Endothelial cell of umbilical vein (primary cell): Measurements from ENCODE around the gene DPP6. TPM values are rescaled to one million over a fixed set of nuclear protein-coding genes. Genes with fewer than 3 reads are reported as not detected.

ENCODE experiments used
- BruUV-seq: library from RNA; stranded (reverse); fragments of 400-500 nt; replicated peaks from 2 replicates; lab custom pipeline; 2021; lab: Mats Ljungman, UMichigan
- CTCF ChIA-PET: fragments of 300-600, 350-600 bp; sonication (Branson Sonifier 250); formaldehyde crosslinking; loops from one replicate; lab custom pipeline; 2021; ENCODE audit warnings: antibody characterized with exemption, inconsistent platforms; lab: Charles Lee
- POLR2A ChIA-PET: fragments of 300-600, 350-600 bp; sonication (Branson Sonifier 250); formaldehyde crosslinking; loops from one replicate; lab custom pipeline; 2021; ENCODE audit warnings: antibody characterized with exemption, inconsistent platforms; lab: Charles Lee
- DNase-seq: peaks from one replicate; pipeline ENCODE4 v3.0.0-alpha.2; 2011; ENCODE audit warnings: low read depth, low spot score
- FAIRE-seq: peaks from 2 replicates; lab custom pipeline; 2011; peaks lifted over from hg19 to GRCh38; lab: Jason Lieb, UNC
- H2AFZ ChIP-seq: 2 replicates; pipeline ENCODE4 v1.6.0; 2012; ENCODE audit warnings: low read depth, low read length, control low read depth, inconsistent platforms
- H3K27ac ChIP-seq: 2 replicates; pipeline ENCODE4 v1.5.1; 2011; ENCODE audit warnings: low read depth, mild to moderate bottlenecking, control low read depth, low read length, moderate library complexity; ENCODE audit not compliant: insufficient read depth
- H3K27me3 ChIP-seq, 2 experiments: 2 replicates each; pipeline versions ENCODE4 v1.6.0 to v1.6.1; 2011; ENCODE audit warnings: low read length in 2 of 2, mixed read lengths in 1 of 2; ENCODE audit not compliant: control insufficient read depth in 2 of 2, insufficient read depth in 2 of 2
- H3K36me3 ChIP-seq, 2 experiments: 2 replicates in 1 of 2; 3 replicates in 1 of 2; pipeline ENCODE4 v1.5.1; 2011; ENCODE audit warnings: low read length in 2 of 2, mild to moderate bottlenecking in 1 of 2, moderate library complexity in 1 of 2; ENCODE audit not compliant: control insufficient read depth in 2 of 2, insufficient read depth in 2 of 2; ENCODE audit errors: extremely low read depth in 1 of 2
- H3K4me1 ChIP-seq: 3 replicates; pipeline ENCODE4 v1.5.1; 2011; ENCODE audit warnings: mild to moderate bottlenecking, low read length; ENCODE audit not compliant: control insufficient read depth, insufficient read depth; ENCODE audit errors: extremely low read depth
- H3K4me2 ChIP-seq: 2 replicates; pipeline ENCODE4 v1.6.1; 2011; ENCODE audit warnings: low read length, control low read depth, mixed read lengths; ENCODE audit not compliant: insufficient read depth
- H3K4me3 ChIP-seq, 3 experiments: fragments of 200-600 bp in 1 of 3; sonication (generic), shearing (Covaris generic) in 1 of 3; replicated peaks in 1 of 3; 2 replicates each; pipeline ENCODE4 v1.5.1; 2011 to 2016; ENCODE audit warnings: control low read depth in 3 of 3, low read length in 3 of 3, mild to moderate bottlenecking in 2 of 3, inconsistent platforms in 1 of 3, low read depth in 1 of 3, moderate library complexity in 1 of 3; ENCODE audit not compliant: insufficient read depth in 1 of 3
- H3K79me2 ChIP-seq: 2 replicates; pipeline ENCODE4 v1.6.0; 2012; ENCODE audit warnings: low read length, inconsistent platforms; ENCODE audit not compliant: control insufficient read depth, insufficient read depth
- H3K9ac ChIP-seq: replicated peaks from 2 replicates; pipeline ENCODE3; 2011; ENCODE audit warnings: low read length, control low read depth; ENCODE audit not compliant: insufficient read depth; ENCODE audit errors: extremely low read depth
- H3K9me1 ChIP-seq: replicated peaks from 3 replicates; pipeline ENCODE4 v1.6.0; 2011; ENCODE audit warnings: mild to moderate bottlenecking, low read length; ENCODE audit not compliant: control insufficient read depth, insufficient read depth; ENCODE audit errors: extremely low read depth
- H3K9me3 ChIP-seq: replicated peaks from 2 replicates; pipeline ENCODE4 v1.5.1; 2012; ENCODE audit warnings: low read length, inconsistent platforms; ENCODE audit not compliant: control insufficient read depth, insufficient read depth
- H4K20me1 ChIP-seq: replicated peaks from 2 replicates; pipeline ENCODE3; 2011; ENCODE audit warnings: mild to moderate bottlenecking, low read length; ENCODE audit not compliant: control insufficient read depth, insufficient read depth; ENCODE audit errors: extremely low read depth
- CTCF ChIP-seq, 2 donors: IDR thresholded peaks; 1 replicate in 1 of 2; 2 replicates in 1 of 2; pipeline ENCODE4 v1.5.1; 2011; ENCODE audit warnings: low read length in 2 of 2, mild to moderate bottlenecking in 2 of 2, moderate library complexity in 2 of 2, control low read depth in 1 of 2, inconsistent platforms in 1 of 2, low read depth in 1 of 2; ENCODE audit not compliant: insufficient read depth in 1 of 2; ENCODE audit errors: extremely low read depth in 1 of 2
- FOS ChIP-seq: IDR thresholded peaks from 2 replicates; pipeline ENCODE4 v1.6.1; 2011; ENCODE audit warnings: mild to moderate bottlenecking, low read length, moderate library complexity, borderline replicate concordance; ENCODE audit not compliant: insufficient read depth
- GATA2 ChIP-seq: IDR thresholded peaks from 2 replicates; pipeline ENCODE4 v1.7.0; 2011; ENCODE audit warnings: low read depth, mild to moderate bottlenecking, moderate library complexity, mixed read lengths, low read length; ENCODE audit not compliant: insufficient read length, insufficient read depth
- JUN ChIP-seq: IDR thresholded peaks from 2 replicates; pipeline ENCODE4 v1.6.1; 2011; ENCODE audit warnings: borderline replicate concordance, low read depth; ENCODE audit not compliant: insufficient read length, insufficient read depth
- MAX ChIP-seq: IDR thresholded peaks from 2 replicates; pipeline ENCODE4 v1.6.1; 2011; ENCODE audit not compliant: insufficient read depth, insufficient read length
- MYC ChIP-seq: IDR thresholded peaks from one replicate; pipeline ENCODE4 v1.6.1; 2011; ENCODE audit warnings: mild to moderate bottlenecking, low read depth, low read length
- POLR2A ChIP-seq: IDR thresholded peaks from 2 replicates; pipeline ENCODE4 v1.6.1; 2012; ENCODE audit warnings: low read depth, mild to moderate bottlenecking, control low read depth, low read length
- POLR2AphosphoS5 ChIP-seq: IDR thresholded peaks from 2 replicates; pipeline ENCODE4 v1.6.1; 2012; ENCODE audit warnings: low read depth, mild to moderate bottlenecking, control low read depth, low read length, moderate library complexity; ENCODE audit not compliant: insufficient read depth
- dilution Hi-C: fragments of 300-500 bp; cut with MboI; formaldehyde crosslinking; loops from one replicate; pipeline ENCODE4 v1.15.0; 2019; ENCODE audit warnings: low sequenced_read_pairs; ENCODE audit not compliant: extremely low pct_ligation_motif_present
- intact Hi-C: fragments of 100-400 bp; cut with micrococcal nuclease; formaldehyde crosslinking; loops from one replicate; pipeline ENCODE4 v1.10.0; 2022
- polyA plus RNA-seq, 4 experiments: library from polyadenylated mRNA; depleted of rRNA in 3 of 4; stranded (reverse) in 3 of 4; unstranded in 1 of 4; fragments of >200 nt; gene quantifications; 2 replicates each; pipeline versions ENCODE4 v1.2.1 to v1.2.3, GENCODE V29; 2011 to 2012; ENCODE audit warnings: missing spikeins in 1 of 4
- total RNA-seq: library from RNA; stranded (reverse); gene quantifications from 2 replicates; pipeline ENCODE4 v1.2.3, GENCODE V29; 2021

Gene DPP6
- total and polyA plus RNA-seq, 2 donors (not counting 3 experiments of a cell fraction or from before 2014, with no cell fraction given), result not detected

- no peak for FAIRE-seq
- DNase-seq, result no peak
- Histone ChIP-seq H3K9me1 (no peaks in the 10 kb centered on the region), H3K36me3 (no peaks in the 10 kb centered on the region), H2AFZ (no peak overlapping the region), H3K9ac (no peak overlapping the region), H3K4me1 (no peaks in the 10 kb centered on the region), H3K4me2 (no peak overlapping the region), H3K4me3 (no peak overlapping the region), H3K27ac (no peak overlapping the region), H3K27me3 (no peaks in the 10 kb centered on the region), H3K79me2 (no peaks in the 10 kb centered on the region), H4K20me1 (no peaks in the 10 kb centered on the region), H3K9me3 (peaks cover 8% of the 10 kb centered on the region)
- no peak for TF ChIP-seq JUN
- no peak for TF ChIP-seq POLR2AphosphoS5
- TF ChIP-seq FOS, result no peak
- TF ChIP-seq GATA2, result no peak
- POLR2A ChIA-PET, result no interaction called here
- BruUV-seq, result no TSS peak
- dilution Hi-C loops, result no loop called here
- CTCF ChIA-PET, result no interaction called here
- intact Hi-C loops, result no loop called here
Observed at GRCh38 chr7:154373956-154374355, 321.8 kb downstream of the DPP6 start.

- Histone ChIP-seq H3K9me3 (peaks cover 8% of the 10 kb centered on the region), H3K9me1 (no peaks in the 10 kb centered on the region), H3K79me2 (no peaks in the 10 kb centered on the region), H3K4me1 (no peaks in the 10 kb centered on the region), H2AFZ (no peak overlapping the region), H3K4me3 (no peak overlapping the region), H3K9ac (no peak overlapping the region), H3K36me3 (no peaks in the 10 kb centered on the region), H3K27ac (no peak overlapping the region), H3K4me2 (no peak overlapping the region), H3K27me3 (no peaks in the 10 kb centered on the region), H4K20me1 (no peaks in the 10 kb centered on the region)
- ChIA-PET POLR2A (no interaction called here), CTCF (no interaction called here)
- DNase-seq, result no peak
- FAIRE-seq, result no peak
- dilution Hi-C loops, result no loop called here
- no TSS peak for BruUV-seq
- TF ChIP-seq CTCF (IDR thresholded peaks at IDR 0.05; ENCODE audit: extremely low read depth in 1 of 2, insufficient read depth in 1 of 2, low read depth in 1 of 2, low read length in 2 of 2) (no peak), MAX (no peak), FOS (no peak), MYC (no peak), POLR2A (no peak), GATA2 (no peak)
- intact Hi-C loops, result no loop called here
Observed at GRCh38 chr7:154375956-154376355, 323.8 kb downstream of the DPP6 start.
